ENCODE results near the gene SLC29A4.
"Not testable (repeated sequence)": the region's sequence is repeated elsewhere in the genome, so short reads cannot be mapped to it uniquely, and the experiment has no call there.

SLC29A4 gene

GRCh38 chr7:5313076-5313885, 30.5 kb downstream of the SLC29A4 start:
- H3K27me3 ChIP-seq (ENCODE audit: low read depth); in situ Hi-C loops (cut with MboI; ENCODE audit: low sequenced_read_pairs); H3K4me3 ChIP-seq; H3K9me3 ChIP-seq; H3K4me1 ChIP-seq; DNase-seq (ENCODE audit: low spot score in 2 of 2): not testable (repeated sequence)
- H3K36me3 ChIP-seq (replicated peaks), result peaks cover 11% of the 10 kb centered on the region

- Histone ChIP-seq H3K4me3 (no peak overlapping the region), H3K27me3 (ENCODE audit: low read depth) (no peaks in the 10 kb centered on the region), H3K9me3 (no peaks in the 10 kb centered on the region; the same call in 1 of the 2 replicates), H3K4me1 (no peaks in the 10 kb centered on the region), H3K36me3 (replicated peaks) (peaks cover 11% of the 10 kb centered on the region)
- DNase-seq (ENCODE audit: low spot score in 2 of 2), result no peak
- in situ Hi-C loops (cut with MboI; ENCODE audit: low sequenced_read_pairs), result no loop called here
These were observed 32.1 kb downstream of the SLC29A4 start for GRCh38 chr7:5314864-5315263.

GRCh38 chr7:5315761-5316160, 33.0 kb downstream of the SLC29A4 start:
- no peak for DNase-seq (ENCODE audit: low spot score in 2 of 2)
- Histone ChIP-seq H3K4me3 (no peak overlapping the region), H3K9me3 (no peaks in the 10 kb centered on the region; the same call in 1 of the 2 replicates), H3K4me1 (no peaks in the 10 kb centered on the region), H3K27me3 (ENCODE audit: low read depth) (no peaks in the 10 kb centered on the region), H3K36me3 (replicated peaks) (peaks cover 8% of the 10 kb centered on the region)
- in situ Hi-C loops (cut with MboI; ENCODE audit: low sequenced_read_pairs), result no loop called here

GRCh38 chr7:5318613-5319012, 35.9 kb downstream of the SLC29A4 start:
- not testable (repeated sequence) for H3K36me3 ChIP-seq (replicated peaks)

GRCh38 chr7:5320391-5320790, 37.6 kb downstream of the SLC29A4 start:
- Histone ChIP-seq H3K36me3 (replicated peaks) (peaks cover 2% of the 10 kb centered on the region; the same call in 1 of the 2 replicates), H3K27me3 (ENCODE audit: low read depth) (no peaks in the 10 kb centered on the region), H3K4me1 (no peaks in the 10 kb centered on the region), H3K4me3 (no peak overlapping the region), H3K9me3 (no peaks in the 10 kb centered on the region; the same call in 1 of the 2 replicates)
- in situ Hi-C loops (cut with MboI; ENCODE audit: low sequenced_read_pairs), result no loop called here
- no peak for DNase-seq (ENCODE audit: low spot score in 2 of 2)

More at GRCh38 chr7:5318613-5319012, 35.9 kb downstream of the SLC29A4 start:
- H3K4me3 ChIP-seq; DNase-seq (ENCODE audit: low spot score in 2 of 2); H3K9me3 ChIP-seq; in situ Hi-C loops (cut with MboI; ENCODE audit: low sequenced_read_pairs); H3K4me1 ChIP-seq; H3K27me3 ChIP-seq (ENCODE audit: low read depth): not testable (repeated sequence)

GRCh38 chr7:5320802-5321396, 38.2 kb downstream of the SLC29A4 start:
- Histone ChIP-seq H3K36me3 (replicated peaks) (peaks cover 2% of the 10 kb centered on the region; the same call in 1 of the 2 replicates), H3K4me3 (no peak overlapping the region)
- in situ Hi-C loops (cut with MboI; ENCODE audit: low sequenced_read_pairs), result no loop called here

GRCh38 chr7:5322621-5323410, 40.1 kb downstream of the SLC29A4 start:
- in situ Hi-C loops (cut with MboI; ENCODE audit: low sequenced_read_pairs), result no loop called here
- peaks cover 1% of the 10 kb centered on the region for H3K4me1 ChIP-seq
- peaks cover 2% of the 10 kb centered on the region; the same call in 1 of the 2 replicates for H3K36me3 ChIP-seq (replicated peaks)
- H3K9me3 ChIP-seq, result no peaks in the 10 kb centered on the region; the same call in 1 of the 2 replicates
- H3K27me3 ChIP-seq (ENCODE audit: low read depth), result no peaks in the 10 kb centered on the region
- no peak for DNase-seq (ENCODE audit: low spot score in 2 of 2)
- no peak overlapping the region for H3K4me3 ChIP-seq

More at GRCh38 chr7:5320802-5321396, 38.2 kb downstream of the SLC29A4 start:
- no peaks in the 10 kb centered on the region for H3K4me1 ChIP-seq
- H3K27me3 ChIP-seq (ENCODE audit: low read depth), result no peaks in the 10 kb centered on the region
- DNase-seq (ENCODE audit: low spot score in 2 of 2), result no peak
- no peaks in the 10 kb centered on the region; the same call in 1 of the 2 replicates for H3K9me3 ChIP-seq

- H3K9me3 ChIP-seq; H3K4me1 ChIP-seq; in situ Hi-C loops (cut with MboI; ENCODE audit: low sequenced_read_pairs); H3K36me3 ChIP-seq (replicated peaks); H3K27me3 ChIP-seq (ENCODE audit: low read depth); DNase-seq (ENCODE audit: low spot score in 2 of 2); H3K4me3 ChIP-seq: not testable (repeated sequence)
These were observed 41.3 kb downstream of the SLC29A4 start for GRCh38 chr7:5323800-5324781.

- peaks cover 3% of the 10 kb centered on the region for H3K36me3 ChIP-seq (replicated peaks)
- DNase-seq (ENCODE audit: low spot score in 2 of 2), result no peak
- in situ Hi-C loops (cut with MboI; ENCODE audit: low sequenced_read_pairs), result no loop called here
These were observed 42.2 kb downstream of the SLC29A4 start for GRCh38 chr7:5324961-5325360.

GRCh38 chr7:5330288-5330687, 47.5 kb downstream of the SLC29A4 start:
- H3K27me3 ChIP-seq (ENCODE audit: low read depth), result no peaks in the 10 kb centered on the region
- in situ Hi-C loops (cut with MboI; ENCODE audit: low sequenced_read_pairs), result no loop called here
- H3K4me1 ChIP-seq, result peaks cover 5% of the 10 kb centered on the region
- H3K9me3 ChIP-seq, result no peaks in the 10 kb centered on the region
- H3K36me3 ChIP-seq (replicated peaks), result peaks cover 16% of the 10 kb centered on the region
- DNase-seq (ENCODE audit: low spot score in 2 of 2), result no peak
- no peak overlapping the region for H3K4me3 ChIP-seq

More at GRCh38 chr7:5324961-5325360, 42.2 kb downstream of the SLC29A4 start:
- H3K4me1 ChIP-seq, result peaks cover 5% of the 10 kb centered on the region
- H3K9me3 ChIP-seq, result no peaks in the 10 kb centered on the region
- H3K4me3 ChIP-seq, result no peak overlapping the region
- H3K27me3 ChIP-seq (ENCODE audit: low read depth), result no peaks in the 10 kb centered on the region

- H3K9me3 ChIP-seq, result no peaks in the 10 kb centered on the region
- in situ Hi-C loops (cut with MboI; ENCODE audit: low sequenced_read_pairs), result no loop called here
- H3K36me3 ChIP-seq (replicated peaks), result peaks cover 20% of the 10 kb centered on the region
- no peak for DNase-seq (ENCODE audit: low spot score in 2 of 2)
- no peak overlapping the region for H3K4me3 ChIP-seq
- peaks cover 5% of the 10 kb centered on the region for H3K4me1 ChIP-seq
- H3K27me3 ChIP-seq (ENCODE audit: low read depth), result no peaks in the 10 kb centered on the region
These were observed 49.8 kb downstream of the SLC29A4 start for GRCh38 chr7:5332579-5332978.

GRCh38 chr7:5333121-5334045, 50.6 kb downstream of the SLC29A4 start:
- in situ Hi-C loops (cut with MboI; ENCODE audit: low sequenced_read_pairs), result no loop called here
- DNase-seq (ENCODE audit: low spot score in 2 of 2), result no peak
- no peaks in the 10 kb centered on the region for H3K4me1 ChIP-seq
- no peak overlapping the region for H3K4me3 ChIP-seq
- peaks cover 23% of the 10 kb centered on the region for H3K36me3 ChIP-seq (replicated peaks)
- H3K27me3 ChIP-seq (ENCODE audit: low read depth), result no peaks in the 10 kb centered on the region
- no peaks in the 10 kb centered on the region for H3K9me3 ChIP-seq
